AG09319 (cell line): ENCODE measurements around the gene RRBP1.

Experiments used
- DNase-seq: peaks from one replicate; pipeline ENCODE4 v3.0.0-alpha.2; 2010; ENCODE audit warnings: low read depth; ENCODE audit errors: extremely low read depth
- CTCF ChIP-seq: IDR thresholded peaks from 2 replicates; pipeline ENCODE4 v1.5.1; 2011; ENCODE audit warnings: low read depth, mild to moderate bottlenecking, inconsistent platforms, low read length, moderate library complexity

RRBP1 gene

GRCh38 chr20:17630151-17630805, 51.8 kb downstream of the RRBP1 start:
- DNase-seq = no peak
- no peak for TF ChIP-seq CTCF

GRCh38 chr20:17629678-17630089, 52.4 kb downstream of the RRBP1 start:
- DNase-seq = no peak
- no peak for TF ChIP-seq CTCF

- DNase-seq = no peak
- no peak for TF ChIP-seq CTCF
Measured at GRCh38 chr20:17629025-17629424, 53.0 kb downstream of the RRBP1 start.

GRCh38 chr20:17628101-17628841, 53.8 kb downstream of the RRBP1 start:
- no peak for TF ChIP-seq CTCF
- DNase-seq = no peak

- DNase-seq = no peak
- no peak for TF ChIP-seq CTCF
Measured at GRCh38 chr20:17627101-17627955, 54.7 kb downstream of the RRBP1 start.

GRCh38 chr20:17626217-17627007, 55.6 kb downstream of the RRBP1 start:
- TF ChIP-seq CTCF = no peak
- no peak for DNase-seq
